HepG2 (cell line): ENCODE data around the gene ZNF500. TPM values are rescaled to one million over a fixed set of nuclear protein-coding genes. Genes with fewer than 3 reads are reported as not detected.
A peak's percentile ranks its signal among the peaks of the same experiment; 100 is the strongest.

Source experiments
- BHLHE40 ChIP-seq: IDR thresholded peaks from 2 replicates; pipeline ENCODE4 v1.6.1; 2011; ENCODE audit warnings: low read length, improper control_type of control experiment
- CAMTA2 ChIP-seq: sonication (generic); formaldehyde crosslinking; IDR thresholded peaks from 2 replicates; pipeline ENCODE4 v1.4.0; 2020; ENCODE audit warnings: mild to moderate bottlenecking, missing genetic modification reagents, borderline replicate concordance
- CENPX ChIP-seq: sonication (generic); formaldehyde crosslinking; IDR thresholded peaks from 2 replicates; pipeline ENCODE4 v1.9.0; 2021; ENCODE audit warnings: mild to moderate bottlenecking, missing genetic modification reagents, moderate library complexity
- ELF3 ChIP-seq: IDR thresholded peaks from 2 replicates; pipeline ENCODE4 v1.6.1; 2016; ENCODE audit warnings: missing genetic modification reagents, missing compliant biosample characterization
- EP300 ChIP-seq, 3 experiments: sonication (generic) in 1 of 3; formaldehyde crosslinking in 1 of 3; IDR thresholded peaks; 2 replicates each; pipeline versions ENCODE4 v1.5.1 to v1.6.1; 2011 to 2020; ENCODE audit warnings: low read depth in 2 of 3, low read length in 2 of 3, borderline replicate concordance in 1 of 3, improper control_type of control experiment in 1 of 3, mild to moderate bottlenecking in 1 of 3, missing genetic modification reagents in 1 of 3, moderate library complexity in 1 of 3
- FOXK1 ChIP-seq: sonication (generic); formaldehyde crosslinking; IDR thresholded peaks from 2 replicates; pipeline ENCODE4 v1.4.0; 2020; ENCODE audit warnings: low read depth, missing genetic modification reagents, borderline replicate concordance
- GATA4 ChIP-seq: sonication (generic); IDR thresholded peaks from 2 replicates; pipeline ENCODE4 v1.6.1; 2016; ENCODE audit warnings: antibody characterized with exemption, low read depth, borderline replicate concordance
- GZF1 ChIP-seq: sonication (generic); formaldehyde crosslinking; IDR thresholded peaks from 2 replicates; pipeline ENCODE4 v1.5.1; 2020; ENCODE audit warnings: mild to moderate bottlenecking, missing genetic modification reagents
- HDAC6 ChIP-seq: fragments of 200-600 bp; sonication (generic); IDR thresholded peaks from 2 replicates; pipeline ENCODE4 v1.7.0; 2017; ENCODE audit warnings: mild to moderate bottlenecking, antibody characterized with exemption, low read length, low read depth
- HOXA3 ChIP-seq: sonication (generic); formaldehyde crosslinking; IDR thresholded peaks from 2 replicates; pipeline ENCODE4 v1.5.0; 2020; ENCODE audit warnings: missing genetic modification reagents
- ISL2 ChIP-seq: sonication (generic); formaldehyde crosslinking; IDR thresholded peaks from 2 replicates; pipeline ENCODE4 v1.5.0; 2020; ENCODE audit warnings: missing genetic modification reagents
- NPAS2 ChIP-seq: sonication (generic); formaldehyde crosslinking; IDR thresholded peaks from 2 replicates; pipeline ENCODE4 v1.8.0; 2022; ENCODE audit warnings: mild to moderate bottlenecking, missing genetic modification reagents, borderline replicate concordance
- POLR2A ChIP-seq, 2 experiments: IDR thresholded peaks; 2 replicates each; pipeline ENCODE4 v1.6.1; 2011; ENCODE audit warnings: low read depth in 2 of 2, low read length in 2 of 2, mild to moderate bottlenecking in 1 of 2, moderate library complexity in 1 of 2; ENCODE audit not compliant: insufficient read depth in 1 of 2
- POLR2AphosphoS5 ChIP-seq: IDR thresholded peaks from 2 replicates; pipeline ENCODE4 v1.6.1; 2012; ENCODE audit warnings: low read depth, low read length
- POLR2G ChIP-seq: fragments of 200-400 bp; formaldehyde crosslinking; IDR thresholded peaks from 2 replicates; pipeline ENCODE4 v1.6.1; 2018; ENCODE audit warnings: mild to moderate bottlenecking, low read depth, low read length, moderate library complexity
- RXRA ChIP-seq: sonication (generic); formaldehyde crosslinking; IDR thresholded peaks from 2 replicates; pipeline ENCODE4 v1.5.1; 2020; ENCODE audit warnings: missing genetic modification reagents
- SKI ChIP-seq: fragments of 450-650 bp; IDR thresholded peaks from one replicate; pipeline ENCODE4 v1.6.1; 2018; ENCODE audit warnings: mild to moderate bottlenecking; ENCODE audit not compliant: partially characterized antibody
- TOE1 ChIP-seq: sonication (generic); formaldehyde crosslinking; IDR thresholded peaks from 2 replicates; pipeline ENCODE4 v1.4.0; 2020; ENCODE audit warnings: mild to moderate bottlenecking, missing genetic modification reagents
- ZNF607 ChIP-seq: sonication (generic); formaldehyde crosslinking; IDR thresholded peaks from 2 replicates; pipeline ENCODE4 v1.5.1; 2020; ENCODE audit warnings: missing genetic modification reagents, mild to moderate bottlenecking, borderline replicate concordance
- ZNF672 ChIP-seq: sonication (generic); formaldehyde crosslinking; IDR thresholded peaks from 2 replicates; pipeline ENCODE4 v1.8.1; 2022; ENCODE audit warnings: missing genetic modification reagents
- ZNF7 ChIP-seq: IDR thresholded peaks from 2 replicates; pipeline ENCODE4 v1.6.1; 2016; ENCODE audit warnings: missing biosample characterization, missing genetic modification reagents
- ZNF709 ChIP-seq: sonication (generic); formaldehyde crosslinking; IDR thresholded peaks from 2 replicates; pipeline ENCODE4 v1.5.0; 2020; ENCODE audit warnings: mild to moderate bottlenecking, missing genetic modification reagents
- polyA plus RNA-seq, 8 experiments: library from polyadenylated mRNA; depleted of rRNA in 3 of 8; stranded (reverse) in 7 of 8; unstranded in 1 of 8; fragments of >200 nt; fragmentation: Illumina TruSeq in 4 of 8; extraction: Trizol in 4 of 8; gene quantifications; 2 replicates each; pipeline versions ENCODE4 v1.2.1 to v1.2.3, GENCODE V29; 2011 to 2016; ENCODE audit warnings: low read depth in 4 of 8, missing spikeins in 1 of 8, mixed read lengths in 1 of 8; ENCODE audit not compliant: insufficient read depth in 1 of 8
- total RNA-seq, 5 experiments: library from RNA; depleted of rRNA; stranded (reverse); fragments of >200 nt; fragmentation: Illumina TruSeq; extraction: Trizol; gene quantifications; 2 replicates each; pipeline ENCODE4 v1.2.3, GENCODE V29; 2016; ENCODE audit warnings: low read depth in 1 of 5
- TF ChIP-seq, protein P1 (sequence below): sonication (generic); formaldehyde crosslinking; IDR thresholded peaks from 2 replicates; pipeline ENCODE4 v1.4.0; 2020; ENCODE audit warnings: mild to moderate bottlenecking, missing genetic modification reagents, borderline replicate concordance
- TF ChIP-seq, protein P2 (sequence below): sonication (generic); formaldehyde crosslinking; IDR thresholded peaks from 2 replicates; pipeline ENCODE4 v1.4.0; 2020; ENCODE audit warnings: missing genetic modification reagents
- TF ChIP-seq, protein P3 (sequence below): sonication (generic); formaldehyde crosslinking; IDR thresholded peaks from 2 replicates; pipeline ENCODE4 v1.4.0; 2020; ENCODE audit warnings: missing genetic modification reagents

The ZNF500 gene
- total and polyA plus RNA-seq, 2 of the 13 experiments (the other 11 are each of a cell fraction or from before 2014, with no cell fraction given) = 6.1 to 12.2 TPM

DNA sequence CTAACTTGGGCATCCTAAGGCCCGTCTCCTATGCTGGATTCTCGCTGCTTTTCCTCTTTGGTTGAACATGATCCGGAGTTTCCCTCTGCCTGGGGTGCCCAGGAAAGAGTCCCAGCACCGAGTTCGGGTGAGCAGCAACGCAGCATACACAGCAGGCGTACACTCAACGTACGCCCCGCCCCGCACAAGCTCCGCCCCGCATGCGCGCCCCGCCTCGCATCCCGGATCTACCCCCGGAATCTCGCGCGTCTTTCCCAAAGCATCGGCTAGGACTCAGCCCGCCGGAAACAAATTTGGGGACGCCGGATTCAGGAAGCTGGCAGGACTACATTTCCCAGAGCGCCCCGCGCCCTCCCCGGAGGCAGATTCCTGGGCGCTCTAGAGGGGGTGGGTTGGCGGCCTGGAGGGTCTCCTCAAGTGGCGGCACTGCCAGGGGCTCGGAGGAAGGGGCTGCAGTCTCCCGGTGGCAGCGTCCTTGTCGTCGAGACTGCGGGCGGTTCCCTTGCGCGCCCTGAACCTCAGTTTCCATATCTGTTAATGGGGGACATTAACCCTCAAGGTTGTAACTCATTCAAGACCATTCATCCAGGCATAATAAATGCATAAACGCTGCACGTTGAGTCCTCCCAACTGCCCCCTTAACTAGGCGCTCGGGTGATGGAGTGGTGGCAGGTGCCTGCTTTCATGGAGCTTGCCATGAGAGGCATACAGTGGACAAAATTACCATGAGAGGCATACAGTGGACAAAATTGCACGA lies 1.8 kb upstream of the ZNF500 start (continued):
- TF ChIP-seq NPAS2 (CRISPR knock-in tag) (no peak), HDAC6 (no peak), POLR2A (IDR thresholded peaks at IDR 0.05; ENCODE audit: insufficient read depth in 1 of 2, low read depth in 2 of 2, low read length in 2 of 2) (peak; percentile 71 to 90), BHLHE40 (no peak), POLR2AphosphoS5 (peak; percentile 97), CAMTA2 (CRISPR knock-in tag) (peak; percentile 90; the same call in 1 of the 2 replicates), ISL2 (CRISPR knock-in tag) (peak; percentile 33; the same call in 1 of the 2 replicates), RXRA (0 out of 2 replicates have a peak, but pooled peaks have one; percentile 24), EP300 (IDR thresholded peaks at IDR 0.05; ENCODE audit: low read depth in 2 of 2, low read length in 2 of 2) (0 out of 4 replicates have a peak, but pooled peaks of 1 of the 2 experiments have one; percentile 18), EP300 (CRISPR knock-in tag; IDR thresholded peaks at IDR 0.05; ENCODE audit: borderline replicate concordance) (no peak), ZNF7 (CRISPR knock-in tag) (no peak), ELF3 (peak; percentile 75), ZNF709 (CRISPR knock-in tag) (0 out of 2 replicates have a peak, but pooled peaks have one; percentile 44), SKI (no peak), TOE1 (no peak), GZF1 (no peak), CENPX (CRISPR knock-in tag) (no peak), POLR2G (peak; percentile 88), FOXK1 (peak; percentile 73; the same call in 1 of the 2 replicates), ZNF672 (CRISPR knock-in tag) (no peak), ZNF607 (CRISPR knock-in tag) (0 out of 2 replicates have a peak, but pooled peaks have one; percentile 7), HOXA3 (CRISPR knock-in tag) (peak; percentile 79), GATA4 (peak; percentile 32; the same call in 1 of the 2 replicates)
- TF ChIP-seq, protein P1, sequence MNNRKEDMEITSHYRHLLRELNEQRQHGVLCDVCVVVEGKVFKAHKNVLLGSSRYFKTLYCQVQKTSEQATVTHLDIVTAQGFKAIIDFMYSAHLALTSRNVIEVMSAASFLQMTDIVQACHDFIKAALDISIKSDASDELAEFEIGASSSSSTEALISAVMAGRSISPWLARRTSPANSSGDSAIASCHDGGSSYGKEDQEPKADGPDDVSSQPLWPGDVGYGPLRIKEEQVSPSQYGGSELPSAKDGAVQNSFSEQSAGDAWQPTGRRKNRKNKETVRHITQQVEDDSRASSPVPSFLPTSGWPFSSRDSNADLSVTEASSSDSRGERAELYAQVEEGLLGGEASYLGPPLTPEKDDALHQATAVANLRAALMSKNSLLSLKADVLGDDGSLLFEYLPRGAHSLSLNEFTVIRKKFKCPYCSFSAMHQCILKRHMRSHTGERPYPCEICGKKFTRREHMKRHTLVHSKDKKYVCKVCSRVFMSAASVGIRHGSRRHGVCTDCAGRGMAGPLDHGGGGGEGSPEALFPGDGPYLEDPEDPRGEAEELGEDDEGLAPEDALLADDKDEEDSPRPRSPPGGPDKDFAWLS (CRISPR knock-in tag) = no peak
- TF ChIP-seq, protein P2, sequence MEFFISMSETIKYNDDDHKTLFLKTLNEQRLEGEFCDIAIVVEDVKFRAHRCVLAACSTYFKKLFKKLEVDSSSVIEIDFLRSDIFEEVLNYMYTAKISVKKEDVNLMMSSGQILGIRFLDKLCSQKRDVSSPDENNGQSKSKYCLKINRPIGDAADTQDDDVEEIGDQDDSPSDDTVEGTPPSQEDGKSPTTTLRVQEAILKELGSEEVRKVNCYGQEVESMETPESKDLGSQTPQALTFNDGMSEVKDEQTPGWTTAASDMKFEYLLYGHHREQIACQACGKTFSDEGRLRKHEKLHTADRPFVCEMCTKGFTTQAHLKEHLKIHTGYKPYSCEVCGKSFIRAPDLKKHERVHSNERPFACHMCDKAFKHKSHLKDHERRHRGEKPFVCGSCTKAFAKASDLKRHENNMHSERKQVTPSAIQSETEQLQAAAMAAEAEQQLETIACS (CRISPR knock-in tag) = no peak
- TF ChIP-seq, protein P3, sequence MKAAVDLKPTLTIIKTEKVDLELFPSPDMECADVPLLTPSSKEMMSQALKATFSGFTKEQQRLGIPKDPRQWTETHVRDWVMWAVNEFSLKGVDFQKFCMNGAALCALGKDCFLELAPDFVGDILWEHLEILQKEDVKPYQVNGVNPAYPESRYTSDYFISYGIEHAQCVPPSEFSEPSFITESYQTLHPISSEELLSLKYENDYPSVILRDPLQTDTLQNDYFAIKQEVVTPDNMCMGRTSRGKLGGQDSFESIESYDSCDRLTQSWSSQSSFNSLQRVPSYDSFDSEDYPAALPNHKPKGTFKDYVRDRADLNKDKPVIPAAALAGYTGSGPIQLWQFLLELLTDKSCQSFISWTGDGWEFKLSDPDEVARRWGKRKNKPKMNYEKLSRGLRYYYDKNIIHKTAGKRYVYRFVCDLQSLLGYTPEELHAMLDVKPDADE (CRISPR knock-in tag) = no peak
